ENCODE data around the gene PRDM5. TPM values are rescaled to one million over a fixed set of nuclear protein-coding genes. Genes with fewer than 3 reads are reported as not detected.

The PRDM5 gene
- polyA plus RNA-seq, 1 donor (not counting 4 experiments of a cell fraction or from before 2014, with no cell fraction given), result 3.6 TPM

DNA sequence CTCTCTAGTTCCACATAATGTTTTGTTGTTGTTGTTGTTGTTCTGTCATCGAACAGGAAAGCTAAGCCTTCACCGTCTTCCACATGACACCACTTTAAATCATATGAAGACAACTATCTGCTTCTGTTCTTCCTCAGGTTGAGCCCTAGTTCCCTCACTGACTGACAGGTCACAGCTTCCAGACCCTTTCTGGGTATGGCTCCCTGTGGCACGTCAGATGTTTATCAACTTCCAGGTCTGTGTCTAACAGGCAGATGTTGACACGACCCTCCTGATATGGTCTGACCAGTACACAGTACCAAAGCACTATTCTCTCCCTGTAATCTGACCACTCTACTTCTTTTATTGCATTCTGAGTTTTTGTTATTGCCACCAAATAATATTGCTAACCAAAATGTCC, 51.4 kb downstream of the PRDM5 start:
- Histone ChIP-seq H3K9ac (ENCODE audit: control insufficient read depth, extremely low read depth, insufficient read depth, low read length) (no peak overlapping the region), H3K9me3 (ENCODE audit: control insufficient read depth, low read depth, low read length) (no peaks in the 10 kb centered on the region), H3K4me2 (ENCODE audit: control insufficient read depth, extremely low read depth, insufficient read depth, low read depth, low read length) (no peak overlapping the region), H4K20me1 (ENCODE audit: control insufficient read depth, extremely low read depth, insufficient read depth, low read length) (no peaks in the 10 kb centered on the region), H2AFZ (ENCODE audit: control insufficient read depth, low read length) (no peak overlapping the region), H3K79me2 (ENCODE audit: control insufficient read depth, insufficient read depth, low read length) (no peaks in the 10 kb centered on the region), H3K4me1 (ENCODE audit: control insufficient read depth, extremely low read depth, insufficient read depth, low read length) (no peaks in the 10 kb centered on the region), H3K36me3 (ENCODE audit: control insufficient read depth in 2 of 2, extremely low read depth in 1 of 2, insufficient read depth in 2 of 2, low read length in 2 of 2) (no peaks in the 10 kb centered on the region), H3K27ac (ENCODE audit: control insufficient read depth, insufficient read depth, low read length) (no peak overlapping the region), H3K4me3 (ENCODE audit: control insufficient read depth in 2 of 3, extremely low read depth in 1 of 3, insufficient read depth in 2 of 3, low read depth in 1 of 3, low read length in 3 of 3) (no peak overlapping the region), H3K9me1 (ENCODE audit: control insufficient read depth, extremely low read depth, insufficient read depth, low read length) (peaks cover 2% of the 10 kb centered on the region), H3K27me3 (ENCODE audit: control insufficient read depth, extremely low read depth, insufficient read depth, low read length) (no peaks in the 10 kb centered on the region)
- TF ChIP-seq EZH2 (IDR thresholded peaks at IDR 0.05; ENCODE audit: low read length), result no peak
- TF ChIP-seq, protein P1, sequence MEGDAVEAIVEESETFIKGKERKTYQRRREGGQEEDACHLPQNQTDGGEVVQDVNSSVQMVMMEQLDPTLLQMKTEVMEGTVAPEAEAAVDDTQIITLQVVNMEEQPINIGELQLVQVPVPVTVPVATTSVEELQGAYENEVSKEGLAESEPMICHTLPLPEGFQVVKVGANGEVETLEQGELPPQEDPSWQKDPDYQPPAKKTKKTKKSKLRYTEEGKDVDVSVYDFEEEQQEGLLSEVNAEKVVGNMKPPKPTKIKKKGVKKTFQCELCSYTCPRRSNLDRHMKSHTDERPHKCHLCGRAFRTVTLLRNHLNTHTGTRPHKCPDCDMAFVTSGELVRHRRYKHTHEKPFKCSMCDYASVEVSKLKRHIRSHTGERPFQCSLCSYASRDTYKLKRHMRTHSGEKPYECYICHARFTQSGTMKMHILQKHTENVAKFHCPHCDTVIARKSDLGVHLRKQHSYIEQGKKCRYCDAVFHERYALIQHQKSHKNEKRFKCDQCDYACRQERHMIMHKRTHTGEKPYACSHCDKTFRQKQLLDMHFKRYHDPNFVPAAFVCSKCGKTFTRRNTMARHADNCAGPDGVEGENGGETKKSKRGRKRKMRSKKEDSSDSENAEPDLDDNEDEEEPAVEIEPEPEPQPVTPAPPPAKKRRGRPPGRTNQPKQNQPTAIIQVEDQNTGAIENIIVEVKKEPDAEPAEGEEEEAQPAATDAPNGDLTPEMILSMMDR (optimal IDR thresholded peaks at IDR 0.05 in 1 of 3, IDR thresholded peaks at IDR 0.05 in 1 of 3, conservative IDR thresholded peaks at IDR 0.05 in 1 of 3; ENCODE audit: extremely low read depth in 1 of 3, insufficient read depth in 2 of 3, low read length in 3 of 3), result no peak
- dilution Hi-C loops (cut with MboI; ENCODE audit: extremely low pct_ligation_motif_present, low sequenced_read_pairs), result no loop called here
- DNase-seq (ENCODE audit: low read depth, low spot score) (no peak), FAIRE-seq (no peak)

DNA sequence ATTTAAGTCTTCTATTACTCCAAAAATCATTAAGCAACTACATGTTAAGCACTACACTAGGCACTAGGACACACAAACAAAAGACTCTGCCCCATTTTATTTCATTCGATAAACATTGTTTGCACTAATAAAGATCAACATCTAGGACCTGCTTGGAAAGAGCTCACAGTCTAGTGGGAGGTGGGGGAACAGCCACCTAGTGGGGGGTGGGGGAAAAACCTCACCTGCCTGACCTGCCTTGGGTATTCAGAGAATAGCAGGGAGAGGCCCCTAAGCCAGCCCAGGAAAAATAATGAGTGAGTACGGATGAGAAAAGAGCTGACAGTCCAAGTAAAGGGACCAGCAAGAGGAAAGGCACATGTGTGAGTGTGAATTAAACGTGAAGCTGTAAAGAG, 52.2 kb downstream of the PRDM5 start:
- FAIRE-seq (no peak), DNase-seq (ENCODE audit: low read depth, low spot score) (no peak)
- Histone ChIP-seq H3K79me2 (ENCODE audit: control insufficient read depth, insufficient read depth, low read length) (no peaks in the 10 kb centered on the region), H3K9me3 (ENCODE audit: control insufficient read depth, low read depth, low read length) (no peaks in the 10 kb centered on the region), H3K36me3 (ENCODE audit: control insufficient read depth in 2 of 2, extremely low read depth in 1 of 2, insufficient read depth in 2 of 2, low read length in 2 of 2) (no peaks in the 10 kb centered on the region), H3K27me3 (ENCODE audit: control insufficient read depth, extremely low read depth, insufficient read depth, low read length) (no peaks in the 10 kb centered on the region), H2AFZ (ENCODE audit: control insufficient read depth, low read length) (no peak overlapping the region), H3K9me1 (ENCODE audit: control insufficient read depth, extremely low read depth, insufficient read depth, low read length) (peaks cover 5% of the 10 kb centered on the region), H3K27ac (ENCODE audit: control insufficient read depth, insufficient read depth, low read length) (no peak overlapping the region), H3K9ac (ENCODE audit: control insufficient read depth, extremely low read depth, insufficient read depth, low read length) (no peak overlapping the region), H3K4me3 (ENCODE audit: control insufficient read depth in 2 of 3, extremely low read depth in 1 of 3, insufficient read depth in 2 of 3, low read depth in 1 of 3, low read length in 3 of 3) (no peak overlapping the region), H4K20me1 (ENCODE audit: control insufficient read depth, extremely low read depth, insufficient read depth, low read length) (no peaks in the 10 kb centered on the region), H3K4me1 (ENCODE audit: control insufficient read depth, extremely low read depth, insufficient read depth, low read length) (no peaks in the 10 kb centered on the region), H3K4me2 (ENCODE audit: control insufficient read depth, extremely low read depth, insufficient read depth, low read depth, low read length) (no peak overlapping the region)
- no peak for TF ChIP-seq EZH2 (IDR thresholded peaks at IDR 0.05; ENCODE audit: low read length)
- TF ChIP-seq, protein P1 (optimal IDR thresholded peaks at IDR 0.05 in 1 of 3, IDR thresholded peaks at IDR 0.05 in 1 of 3, conservative IDR thresholded peaks at IDR 0.05 in 1 of 3; ENCODE audit: extremely low read depth in 1 of 3, insufficient read depth in 2 of 3, low read length in 3 of 3), result peak; percentile 5 to 22 (median 16)
- dilution Hi-C loops (cut with MboI; ENCODE audit: extremely low pct_ligation_motif_present, low sequenced_read_pairs), result no loop called here

All from keratinocyte (primary cell).